Measurements from ENCODE around the gene COL18A1. TPM values are rescaled to one million over a fixed set of nuclear protein-coding genes. Genes with fewer than 3 reads are reported as not detected.

The COL18A1 gene
- total RNA-seq, 1 donor from 2014 or later: 150 TPM

DNA sequence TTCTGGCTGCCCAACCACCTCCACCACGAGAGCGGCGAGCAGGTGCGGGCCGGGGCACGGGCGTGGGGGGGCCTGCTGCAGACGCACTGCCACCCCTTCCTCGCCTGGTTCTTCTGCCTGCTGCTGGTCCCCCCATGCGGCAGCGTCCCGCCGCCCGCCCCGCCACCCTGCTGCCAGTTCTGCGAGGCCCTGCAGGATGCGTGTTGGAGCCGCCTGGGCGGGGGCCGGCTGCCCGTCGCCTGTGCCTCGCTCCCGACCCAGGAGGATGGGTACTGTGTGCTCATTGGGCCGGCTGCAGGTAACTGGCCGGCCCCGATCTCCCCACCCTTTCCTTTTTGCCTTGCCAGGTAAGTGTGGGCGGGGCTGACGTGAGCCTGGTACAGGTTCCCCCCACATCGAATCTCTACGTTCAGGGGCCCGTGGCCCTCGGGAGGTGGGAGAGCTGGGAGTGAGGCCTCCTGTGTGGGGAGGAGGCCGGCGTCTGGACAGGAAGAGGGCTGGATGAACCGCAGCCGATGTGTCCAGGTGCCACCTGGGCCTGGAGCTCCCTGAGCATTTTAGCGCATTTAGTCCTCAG, 51.7 kb downstream of the COL18A1 start:
- Mint-ChIP-seq H3K4me3 (no peak overlapping the region), H3K9me3 (peaks cover 4% of the 10 kb centered on the region), H3K36me3 (peaks cover 16% of the 10 kb centered on the region), H3K27ac (no peak overlapping the region), H3K27me3 (no peaks in the 10 kb centered on the region), H3K4me1 (ENCODE audit: unreplicated experiment) (peaks cover 5% of the 10 kb centered on the region)
- TF ChIP-seq, protein P1, sequence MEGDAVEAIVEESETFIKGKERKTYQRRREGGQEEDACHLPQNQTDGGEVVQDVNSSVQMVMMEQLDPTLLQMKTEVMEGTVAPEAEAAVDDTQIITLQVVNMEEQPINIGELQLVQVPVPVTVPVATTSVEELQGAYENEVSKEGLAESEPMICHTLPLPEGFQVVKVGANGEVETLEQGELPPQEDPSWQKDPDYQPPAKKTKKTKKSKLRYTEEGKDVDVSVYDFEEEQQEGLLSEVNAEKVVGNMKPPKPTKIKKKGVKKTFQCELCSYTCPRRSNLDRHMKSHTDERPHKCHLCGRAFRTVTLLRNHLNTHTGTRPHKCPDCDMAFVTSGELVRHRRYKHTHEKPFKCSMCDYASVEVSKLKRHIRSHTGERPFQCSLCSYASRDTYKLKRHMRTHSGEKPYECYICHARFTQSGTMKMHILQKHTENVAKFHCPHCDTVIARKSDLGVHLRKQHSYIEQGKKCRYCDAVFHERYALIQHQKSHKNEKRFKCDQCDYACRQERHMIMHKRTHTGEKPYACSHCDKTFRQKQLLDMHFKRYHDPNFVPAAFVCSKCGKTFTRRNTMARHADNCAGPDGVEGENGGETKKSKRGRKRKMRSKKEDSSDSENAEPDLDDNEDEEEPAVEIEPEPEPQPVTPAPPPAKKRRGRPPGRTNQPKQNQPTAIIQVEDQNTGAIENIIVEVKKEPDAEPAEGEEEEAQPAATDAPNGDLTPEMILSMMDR (conservative IDR thresholded peaks at IDR 0.05): no peak
- DNase-seq (ENCODE audit: extremely low spot score, unreplicated experiment): no peak

DNA sequence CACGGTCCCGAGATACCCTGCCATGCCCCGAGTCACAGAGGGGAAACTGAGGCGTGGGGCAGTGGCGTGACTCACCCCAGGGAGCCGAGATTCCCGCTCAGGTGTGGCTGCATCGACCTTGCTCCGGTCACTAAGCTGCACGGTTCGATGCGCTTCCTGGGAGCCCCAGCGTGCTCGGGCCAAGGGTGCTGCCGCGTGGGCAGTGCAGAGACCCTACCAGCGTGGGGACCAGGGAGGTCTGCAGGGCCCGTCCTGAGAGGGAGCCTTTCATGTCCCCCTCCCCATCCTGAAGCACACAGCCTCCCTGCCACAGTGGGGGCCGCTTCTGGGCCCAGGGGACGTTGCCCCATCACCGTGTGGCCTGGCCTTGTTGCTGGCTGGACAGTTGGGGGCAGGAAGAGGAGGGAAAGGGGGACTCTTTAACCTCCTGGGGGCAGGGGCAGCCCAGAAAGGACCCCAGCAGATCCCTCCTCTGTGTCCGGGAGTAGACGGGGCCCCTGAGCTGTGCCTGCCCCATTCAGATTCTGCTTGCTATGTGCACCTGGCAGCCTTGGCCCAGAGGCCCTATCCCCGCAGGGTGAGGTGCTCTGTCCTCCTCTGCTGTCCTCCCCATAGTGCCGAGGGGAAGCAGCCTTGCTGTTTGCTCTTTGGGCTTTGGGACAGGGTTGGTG, 52.3 kb downstream of the COL18A1 start:
- no peaks in the 10 kb centered on the region for H3K27me3 Mint-ChIP-seq
- TF ChIP-seq, protein P1 (conservative IDR thresholded peaks at IDR 0.05): no peak
- peaks cover 5% of the 10 kb centered on the region for H3K4me1 Mint-ChIP-seq (ENCODE audit: unreplicated experiment)
- peaks cover 10% of the 10 kb centered on the region for H3K9me3 Mint-ChIP-seq
- no peak for DNase-seq (ENCODE audit: extremely low spot score, unreplicated experiment)
- H3K4me3 Mint-ChIP-seq: no peak overlapping the region
- H3K36me3 Mint-ChIP-seq: peaks cover 21% of the 10 kb centered on the region
- no peak overlapping the region for H3K27ac Mint-ChIP-seq

DNA sequence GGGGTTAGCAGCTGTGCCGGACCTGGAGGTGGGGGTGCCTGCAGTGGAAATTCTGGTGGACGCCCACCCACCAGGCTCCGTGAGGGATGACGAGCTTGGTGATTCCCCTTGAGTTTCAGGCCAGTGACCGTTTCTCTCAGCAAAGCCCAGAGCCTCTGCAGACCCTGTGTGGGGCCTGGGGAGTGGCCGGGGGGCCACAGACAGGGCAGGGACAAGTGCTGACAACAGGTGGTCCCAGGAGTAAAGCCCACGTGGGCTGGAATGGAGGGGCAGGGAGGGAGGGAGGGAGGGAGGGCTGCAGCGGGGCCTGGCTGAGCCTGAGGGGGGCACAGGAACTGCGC, 52.8 kb downstream of the COL18A1 start:
- Mint-ChIP-seq H3K4me1 (ENCODE audit: unreplicated experiment) (peaks cover 5% of the 10 kb centered on the region), H3K27ac (no peak overlapping the region), H3K36me3 (peaks cover 25% of the 10 kb centered on the region), H3K4me3 (no peak overlapping the region), H3K27me3 (no peaks in the 10 kb centered on the region), H3K9me3 (peaks cover 15% of the 10 kb centered on the region)
- TF ChIP-seq, protein P1 (conservative IDR thresholded peaks at IDR 0.05): no peak
- DNase-seq (ENCODE audit: extremely low spot score, unreplicated experiment): no peak

DNA sequence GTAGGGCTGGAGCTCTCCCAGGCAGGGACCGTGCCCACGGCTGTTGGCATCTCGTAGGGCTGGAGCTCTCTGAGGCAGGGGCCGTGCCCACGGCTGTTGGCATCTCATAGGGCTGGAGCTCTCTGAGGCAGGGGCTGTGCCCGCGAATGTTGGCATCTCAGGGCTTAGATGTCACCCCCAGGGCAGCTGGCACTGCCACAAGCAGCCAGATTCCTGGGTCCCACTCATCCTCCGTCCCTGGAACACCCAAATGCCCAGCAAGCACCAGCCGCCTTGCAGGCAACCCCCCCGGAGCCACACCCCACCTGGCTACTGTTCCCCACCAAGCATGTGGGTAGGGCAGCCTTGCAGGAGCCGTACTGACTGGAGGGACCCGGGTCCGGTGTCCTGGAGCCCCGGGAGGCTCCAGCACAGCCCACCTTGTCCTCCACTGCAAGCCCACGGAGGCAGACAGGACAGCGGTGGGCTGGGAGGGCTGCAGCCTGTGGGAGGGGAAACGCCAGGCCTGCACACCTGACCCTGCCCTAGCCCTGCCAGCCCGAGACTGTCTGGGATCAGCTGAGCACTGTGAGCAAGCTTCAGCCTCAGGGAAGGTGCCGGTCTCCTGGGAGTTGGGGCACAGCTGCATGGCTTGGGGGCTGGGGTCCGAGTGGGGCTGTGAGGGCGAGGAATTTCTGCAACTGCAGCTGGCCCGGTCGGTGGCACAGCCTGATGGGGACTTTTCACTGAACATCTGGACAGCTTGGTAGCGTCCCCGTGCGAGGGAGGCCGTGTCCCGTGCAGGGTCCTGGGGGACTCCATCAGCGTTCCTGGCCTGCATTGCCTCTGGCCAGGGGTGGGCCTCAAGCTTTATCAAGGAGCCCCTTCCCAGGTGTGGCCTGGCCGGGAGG, 53.6 kb downstream of the COL18A1 start:
- TF ChIP-seq, protein P1 (conservative IDR thresholded peaks at IDR 0.05): no peak
- no peak overlapping the region for H3K4me3 Mint-ChIP-seq
- H3K36me3 Mint-ChIP-seq: peaks cover 20% of the 10 kb centered on the region
- no peak overlapping the region for H3K27ac Mint-ChIP-seq
- peaks cover 16% of the 10 kb centered on the region for H3K9me3 Mint-ChIP-seq
- H3K27me3 Mint-ChIP-seq: no peaks in the 10 kb centered on the region
- H3K4me1 Mint-ChIP-seq (ENCODE audit: unreplicated experiment): no peaks in the 10 kb centered on the region
- DNase-seq (ENCODE audit: extremely low spot score, unreplicated experiment): no peak

DNA sequence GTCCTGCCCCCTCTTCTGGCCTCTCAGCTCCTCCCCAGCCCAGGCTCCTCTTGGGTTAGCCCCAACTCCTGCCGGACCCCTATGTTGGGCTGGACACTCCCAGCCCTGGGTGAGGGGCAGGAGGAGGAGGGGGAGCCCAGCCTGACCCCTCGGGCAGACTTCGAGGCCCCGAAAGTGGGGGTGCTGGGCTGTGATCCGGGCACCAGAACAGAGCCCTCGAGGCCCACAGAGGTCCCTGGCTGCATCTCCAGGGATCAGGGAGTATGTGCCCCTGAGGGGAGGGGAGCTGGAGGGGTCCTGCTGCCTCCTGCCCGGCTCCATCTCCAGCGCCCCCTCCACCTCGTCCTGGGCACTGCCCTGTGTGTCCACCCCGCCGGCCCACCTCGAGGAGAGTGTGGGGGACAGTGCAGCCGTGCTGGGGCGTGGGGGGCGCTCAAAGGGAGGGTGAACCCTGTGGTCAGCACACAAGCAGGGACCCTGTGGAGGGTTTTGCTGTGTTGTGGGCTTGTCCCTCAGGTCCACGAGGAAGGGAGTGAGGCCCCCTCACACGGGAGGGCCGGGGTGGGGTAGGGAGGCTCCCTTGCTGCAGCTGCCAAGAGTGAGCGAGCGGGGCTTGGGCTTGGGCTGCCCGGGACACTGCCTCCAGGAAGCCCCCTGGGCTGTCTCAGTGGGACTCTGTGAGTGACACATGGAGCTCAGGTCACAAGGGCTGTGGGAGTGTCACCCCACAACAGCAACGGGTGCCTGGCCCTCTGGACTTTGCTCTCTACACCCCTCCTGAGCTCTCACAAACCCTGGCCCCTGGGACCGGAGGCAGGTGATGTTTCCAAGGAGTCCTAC, 54.4 kb downstream of the COL18A1 start:
- TF ChIP-seq, protein P1 (conservative IDR thresholded peaks at IDR 0.05): no peak
- Mint-ChIP-seq H3K27me3 (no peaks in the 10 kb centered on the region), H3K36me3 (peaks cover 20% of the 10 kb centered on the region), H3K4me1 (ENCODE audit: unreplicated experiment) (no peaks in the 10 kb centered on the region), H3K4me3 (no peak overlapping the region), H3K9me3 (peaks cover 16% of the 10 kb centered on the region), H3K27ac (no peak overlapping the region)
- no peak for DNase-seq (ENCODE audit: extremely low spot score, unreplicated experiment)
